ENCODE results near the gene BOD1L2.

GRCh38 chr18:57128220-57128932, 18.5 kb upstream of the BOD1L2 start:
- TF ChIP-seq CTCF (IDR thresholded peaks at IDR 0.05; ENCODE audit: insufficient read depth, low read length) (no peak), POLR2AphosphoS5 (IDR thresholded peaks at IDR 0.05; ENCODE audit: low read depth) (no peak), GABPA (IDR thresholded peaks at IDR 0.05; ENCODE audit: low read depth) (no peak)

Data from HL-60 (cell line).